K562 (cell line): ENCODE results near the gene C19orf85. TPM values are rescaled to one million over a fixed set of nuclear protein-coding genes. Genes with fewer than 3 reads are reported as not detected.

ENCODE experiments used
- ATF7 ChIP-seq: fragments of 450-650 bp; IDR thresholded peaks from 2 replicates; pipeline ENCODE4 v1.7.1; 2014; ENCODE audit warnings: mild to moderate bottlenecking, moderate library complexity
- HMGXB4 ChIP-seq: sonication (generic); formaldehyde crosslinking; IDR thresholded peaks from 2 replicates; pipeline ENCODE4 v1.8.1; 2023; ENCODE audit warnings: mild to moderate bottlenecking, missing genetic modification reagents
- MYNN ChIP-seq, 2 experiments: sonication (generic); formaldehyde crosslinking in 1 of 2; IDR thresholded peaks; 2 replicates each; pipeline versions ENCODE4 v1.5.0 to v1.6.1; 2016 to 2020; ENCODE audit warnings: antibody characterized with exemption in 1 of 2, missing genetic modification reagents in 1 of 2
- NR2F6 ChIP-seq: fragments of 450-650 bp; formaldehyde crosslinking; IDR thresholded peaks from 2 replicates; pipeline ENCODE4 v1.4.0; 2020; ENCODE audit warnings: mild to moderate bottlenecking
- NRF1 ChIP-seq, 2 experiments: fragments of 450-650 bp; IDR thresholded peaks in 1 of 2; conservative IDR thresholded peaks in 1 of 2; 2 replicates each; pipeline ENCODE4 v1.6.1; 2014; ENCODE audit warnings: mild to moderate bottlenecking in 2 of 2
- SIX5 ChIP-seq, 2 experiments: IDR thresholded peaks; 2 replicates each; pipeline ENCODE4 v1.6.1; 2011; ENCODE audit warnings: low read length in 2 of 2, borderline replicate concordance in 1 of 2, low read depth in 1 of 2, mild to moderate bottlenecking in 1 of 2, moderate library complexity in 1 of 2; ENCODE audit not compliant: insufficient read depth in 1 of 2
- SMARCB1 ChIP-seq: IDR thresholded peaks from 2 replicates; pipeline ENCODE4 v1.6.1; 2011; ENCODE audit warnings: improper control_type of control experiment, low read depth; ENCODE audit not compliant: insufficient read length
- STAT6 ChIP-seq: sonication (generic); formaldehyde crosslinking; IDR thresholded peaks from 2 replicates; pipeline ENCODE4 v1.8.1; 2023; ENCODE audit warnings: mild to moderate bottlenecking, missing genetic modification reagents
- ZBTB40 ChIP-seq, 2 experiments: fragments of 450-650 bp in 1 of 2; sonication (generic) in 1 of 2; formaldehyde crosslinking in 1 of 2; IDR thresholded peaks; 2 replicates each; pipeline versions ENCODE4 v1.7.1 to v1.9.0; 2016 to 2022; ENCODE audit warnings: inconsistent platforms in 1 of 2, mild to moderate bottlenecking in 1 of 2, missing genetic modification reagents in 1 of 2
- polyA plus RNA-seq, 8 experiments: library from polyadenylated mRNA; depleted of rRNA in 4 of 8; stranded (reverse) in 5 of 8; unstranded in 3 of 8; fragments of >200 nt; fragmentation: Nextera tagmentation in 2 of 8; fragmentation: Illumina TruSeq in 1 of 8; extraction: Ambion mirVana in 2 of 8; extraction: Trizol in 1 of 8; gene quantifications; 2 replicates each; pipeline versions ENCODE4 v1.2.1 to v1.2.3, GENCODE V29; 2011 to 2014; ENCODE audit warnings: inconsistent platforms in 1 of 8, missing spikeins in 1 of 8
- total RNA-seq, 7 experiments: library from RNA; depleted of rRNA in 6 of 7; stranded (reverse); fragments of >200 nt in 6 of 7; fragmentation: Illumina TruSeq in 2 of 7; extraction: Trizol in 2 of 7; gene quantifications; 2 replicates each; pipeline versions ENCODE4 v1.2.1 to v1.2.3, GENCODE V29; 2011 to 2021; ENCODE audit warnings: low replicate concordance in 1 of 7

The C19orf85 gene
- total and polyA plus RNA-seq, 9 of the 15 experiments (the other 6 are each of a cell fraction or from before 2014, with no cell fraction given), result not detected

- no peak for TF ChIP-seq ZBTB40 (IDR thresholded peaks at IDR 0.05)
- TF ChIP-seq ZBTB40 (CRISPR knock-in tag; IDR thresholded peaks at IDR 0.05), result no peak
- no peak for TF ChIP-seq HMGXB4 (CRISPR knock-in tag)
- TF ChIP-seq SMARCB1, result no peak
- TF ChIP-seq SIX5 (IDR thresholded peaks at IDR 0.05; ENCODE audit: borderline replicate concordance in 1 of 2, insufficient read depth in 1 of 2, low read depth in 1 of 2, low read length in 2 of 2), result no peak
- 0 out of 2 replicates have a peak, but pooled peaks have one; percentile 40 for TF ChIP-seq MYNN (IDR thresholded peaks at IDR 0.05)
- no peak for TF ChIP-seq MYNN (CRISPR knock-in tag; IDR thresholded peaks at IDR 0.05)
- peak; percentile 60 for TF ChIP-seq ATF7
- TF ChIP-seq NR2F6 (CRISPR knock-in tag), result no peak
- no peak for TF ChIP-seq STAT6 (CRISPR knock-in tag)
- TF ChIP-seq NRF1 (conservative IDR thresholded peaks at IDR 0.05 in 1 of 2, IDR thresholded peaks at IDR 0.05 in 1 of 2), result peak in 1 of 2 experiments; percentile 11; a peak in 1 of 4 replicates
These were observed 22.7 kb upstream of the C19orf85 start (continued) for GRCh38 chr19:55486971-55487923.
